ENCODE results near the gene CD44.

DNA sequence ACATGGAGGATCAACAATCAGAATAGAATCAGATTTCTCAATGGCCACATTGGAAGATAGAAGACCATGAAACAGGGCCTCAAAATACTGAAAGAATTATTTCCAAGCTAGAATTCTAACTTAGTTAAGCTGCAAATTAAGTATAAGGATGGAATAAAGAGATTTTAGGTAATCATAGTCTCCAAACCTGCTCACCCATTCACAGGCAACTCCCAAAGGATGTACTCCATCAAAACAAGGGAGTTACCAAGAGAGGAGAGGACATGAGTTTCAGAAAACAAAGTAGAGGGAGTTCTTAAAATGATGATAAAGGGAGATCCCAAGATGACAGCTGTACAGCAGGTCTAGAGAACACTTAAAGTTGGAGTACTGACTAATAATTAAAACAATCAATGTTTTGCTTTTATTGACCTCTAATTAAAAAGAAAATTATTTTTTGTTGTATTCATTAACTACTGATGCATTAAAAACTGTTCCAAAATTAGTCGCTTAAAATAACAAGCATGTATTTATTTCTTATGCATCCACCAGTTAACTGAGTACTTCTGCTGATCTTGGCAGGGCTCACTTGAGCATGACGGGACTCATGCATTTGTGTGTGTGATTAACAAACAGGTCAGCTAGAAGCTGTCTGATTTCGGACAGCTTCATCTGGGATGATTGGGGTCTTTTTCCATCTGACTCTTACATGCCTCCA is 95.6 kb downstream of the CD44 start:
- TF ChIP-seq FOXA2 (IDR thresholded peaks at IDR 0.05) = no peak
- TF ChIP-seq, protein P1, sequence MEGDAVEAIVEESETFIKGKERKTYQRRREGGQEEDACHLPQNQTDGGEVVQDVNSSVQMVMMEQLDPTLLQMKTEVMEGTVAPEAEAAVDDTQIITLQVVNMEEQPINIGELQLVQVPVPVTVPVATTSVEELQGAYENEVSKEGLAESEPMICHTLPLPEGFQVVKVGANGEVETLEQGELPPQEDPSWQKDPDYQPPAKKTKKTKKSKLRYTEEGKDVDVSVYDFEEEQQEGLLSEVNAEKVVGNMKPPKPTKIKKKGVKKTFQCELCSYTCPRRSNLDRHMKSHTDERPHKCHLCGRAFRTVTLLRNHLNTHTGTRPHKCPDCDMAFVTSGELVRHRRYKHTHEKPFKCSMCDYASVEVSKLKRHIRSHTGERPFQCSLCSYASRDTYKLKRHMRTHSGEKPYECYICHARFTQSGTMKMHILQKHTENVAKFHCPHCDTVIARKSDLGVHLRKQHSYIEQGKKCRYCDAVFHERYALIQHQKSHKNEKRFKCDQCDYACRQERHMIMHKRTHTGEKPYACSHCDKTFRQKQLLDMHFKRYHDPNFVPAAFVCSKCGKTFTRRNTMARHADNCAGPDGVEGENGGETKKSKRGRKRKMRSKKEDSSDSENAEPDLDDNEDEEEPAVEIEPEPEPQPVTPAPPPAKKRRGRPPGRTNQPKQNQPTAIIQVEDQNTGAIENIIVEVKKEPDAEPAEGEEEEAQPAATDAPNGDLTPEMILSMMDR (IDR thresholded peaks at IDR 0.05; ENCODE audit: low read depth, low read length, missing input control) = no peak
- TF ChIP-seq, protein P2, sequence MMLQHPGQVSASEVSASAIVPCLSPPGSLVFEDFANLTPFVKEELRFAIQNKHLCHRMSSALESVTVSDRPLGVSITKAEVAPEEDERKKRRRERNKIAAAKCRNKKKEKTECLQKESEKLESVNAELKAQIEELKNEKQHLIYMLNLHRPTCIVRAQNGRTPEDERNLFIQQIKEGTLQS (IDR thresholded peaks at IDR 0.05) = no peak
- TF ChIP-seq, protein P3, sequence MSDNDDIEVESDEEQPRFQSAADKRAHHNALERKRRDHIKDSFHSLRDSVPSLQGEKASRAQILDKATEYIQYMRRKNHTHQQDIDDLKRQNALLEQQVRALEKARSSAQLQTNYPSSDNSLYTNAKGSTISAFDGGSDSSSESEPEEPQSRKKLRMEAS (IDR thresholded peaks at IDR 0.05) = no peak
